HG02884 (cell line): ENCODE measurements around the gene PIGR.

Source experiments
- ATAC-seq: cut with Tn5 transposase; IDR thresholded peaks from one replicate; pipeline ENCODE4 v1.9.1; 2021; ENCODE audit warnings: mild to moderate bottlenecking, moderate library complexity; ENCODE audit not compliant: unreplicated experiment

Gene PIGR

DNA sequence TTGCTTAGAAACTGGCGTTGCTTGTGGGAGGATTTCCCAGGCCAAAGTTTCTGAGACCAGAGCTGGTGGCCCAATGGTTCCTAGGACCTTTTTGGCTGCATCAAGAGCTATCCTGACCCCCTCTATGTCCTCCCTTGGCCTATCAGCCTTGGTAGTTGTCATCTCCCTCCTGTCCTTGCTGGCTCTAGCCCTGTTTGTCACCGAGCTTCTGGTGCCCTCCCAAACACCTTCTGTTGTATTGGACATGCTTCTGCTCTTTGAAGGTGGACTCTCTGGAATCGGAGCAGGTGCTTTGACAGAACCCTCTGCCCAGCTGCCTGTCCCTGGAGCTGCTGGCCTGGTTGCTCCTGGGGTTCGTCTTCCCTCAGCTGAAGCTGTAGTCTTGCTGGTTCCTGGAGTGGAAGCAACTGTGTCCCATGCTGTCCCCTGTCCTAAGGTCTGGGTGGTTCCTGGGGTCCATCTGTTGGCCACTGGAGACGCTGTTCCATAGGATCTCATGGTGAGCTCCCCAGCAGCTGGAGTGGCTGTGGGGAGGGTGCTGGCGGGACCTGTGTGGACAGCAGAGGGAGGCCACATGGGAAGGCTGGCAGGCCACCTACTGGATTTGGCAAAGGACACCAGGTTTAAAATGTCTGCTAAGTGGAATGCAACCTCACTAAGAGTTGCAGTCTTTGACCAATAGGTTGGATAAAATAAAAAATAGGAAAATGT lies 14.6 kb upstream of the PIGR start:
- no peak for ATAC-seq

DNA sequence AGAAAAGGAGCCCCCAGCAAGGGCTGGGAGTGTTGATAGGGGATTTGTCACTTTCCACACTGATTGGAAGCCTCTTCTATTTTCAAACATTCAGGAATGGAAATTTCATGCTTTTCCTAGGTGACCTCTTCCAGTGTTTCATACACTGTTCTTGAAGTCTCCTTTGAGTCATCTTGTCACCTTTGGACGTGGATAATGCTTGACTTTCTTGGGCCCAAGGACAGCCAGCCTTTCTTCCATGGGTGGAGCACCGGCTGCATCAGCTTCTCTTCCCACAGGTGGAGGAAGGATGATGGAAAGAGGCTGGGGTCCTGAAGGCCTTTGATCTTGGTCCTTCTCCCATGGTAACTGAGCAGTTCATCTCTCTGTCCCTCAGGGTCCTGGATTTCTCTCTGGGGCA lies 11.9 kb upstream of the PIGR start:
- no peak for ATAC-seq

DNA sequence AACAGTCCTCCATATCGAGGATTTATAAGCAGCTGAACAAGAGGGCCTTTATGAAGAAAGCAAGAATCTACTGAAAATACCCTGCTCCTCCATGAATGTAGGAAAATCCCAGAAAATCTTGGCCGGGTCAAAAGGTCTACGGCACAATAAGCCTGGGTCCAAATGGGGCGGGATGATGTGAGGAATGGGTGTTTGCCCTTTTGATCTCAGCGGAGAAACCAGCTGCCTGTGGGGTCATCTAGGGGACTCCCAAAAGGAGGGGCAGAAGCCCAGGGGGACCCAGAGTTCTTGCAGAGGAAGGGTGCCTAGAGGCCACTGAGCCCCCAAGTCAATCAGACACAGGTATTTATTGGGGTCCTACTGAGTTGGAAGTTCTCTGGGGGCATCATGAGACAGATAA lies 11.4 kb upstream of the PIGR start:
- ATAC-seq = no peak

DNA sequence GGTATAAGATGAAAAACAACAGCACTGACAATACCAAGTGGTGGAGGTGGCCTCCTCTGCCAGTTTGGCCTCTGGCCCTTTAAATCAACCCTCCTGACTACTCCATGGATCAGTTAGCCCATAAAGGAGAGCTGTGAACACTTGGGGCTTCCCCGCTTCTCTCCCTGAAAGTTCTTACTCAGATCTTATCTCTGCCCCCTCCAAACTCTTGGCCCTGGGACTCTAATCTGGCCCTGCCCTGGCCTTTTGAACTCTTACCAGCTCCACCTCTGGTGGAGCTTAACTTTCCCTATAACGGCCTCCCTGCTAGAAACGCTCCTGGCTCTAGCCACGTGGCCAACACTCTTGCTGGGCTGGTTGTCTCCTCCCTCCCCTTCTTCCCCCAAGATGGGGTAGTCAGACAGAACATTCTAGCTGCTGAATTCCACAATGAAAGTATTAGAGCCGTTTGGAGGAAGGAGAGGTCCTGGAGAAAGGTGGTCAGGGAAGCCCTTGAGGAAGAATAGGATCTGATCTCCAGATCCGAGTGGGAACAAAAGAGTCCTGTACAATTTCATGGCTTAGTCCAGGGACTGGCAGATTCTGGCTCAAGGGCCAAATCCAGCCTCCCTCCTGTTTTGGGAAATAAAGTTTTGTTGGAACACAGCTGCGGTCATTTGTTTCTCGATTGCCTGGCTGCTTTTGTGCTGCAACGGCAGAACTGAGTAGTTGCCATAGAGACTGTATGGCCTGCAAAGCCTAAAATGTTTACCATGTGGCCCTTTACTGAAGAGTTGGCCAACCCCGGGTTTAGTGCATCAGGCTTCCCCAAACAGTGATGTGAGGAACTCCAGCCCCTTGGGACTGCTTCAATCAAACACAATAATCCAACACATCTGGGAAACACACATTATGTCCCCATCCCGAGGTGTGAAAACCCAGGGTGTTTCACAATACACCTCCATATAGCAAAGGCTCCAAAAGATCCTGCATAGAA lies 9.5 kb upstream of the PIGR start:
- peak; percentile 48 for ATAC-seq

DNA sequence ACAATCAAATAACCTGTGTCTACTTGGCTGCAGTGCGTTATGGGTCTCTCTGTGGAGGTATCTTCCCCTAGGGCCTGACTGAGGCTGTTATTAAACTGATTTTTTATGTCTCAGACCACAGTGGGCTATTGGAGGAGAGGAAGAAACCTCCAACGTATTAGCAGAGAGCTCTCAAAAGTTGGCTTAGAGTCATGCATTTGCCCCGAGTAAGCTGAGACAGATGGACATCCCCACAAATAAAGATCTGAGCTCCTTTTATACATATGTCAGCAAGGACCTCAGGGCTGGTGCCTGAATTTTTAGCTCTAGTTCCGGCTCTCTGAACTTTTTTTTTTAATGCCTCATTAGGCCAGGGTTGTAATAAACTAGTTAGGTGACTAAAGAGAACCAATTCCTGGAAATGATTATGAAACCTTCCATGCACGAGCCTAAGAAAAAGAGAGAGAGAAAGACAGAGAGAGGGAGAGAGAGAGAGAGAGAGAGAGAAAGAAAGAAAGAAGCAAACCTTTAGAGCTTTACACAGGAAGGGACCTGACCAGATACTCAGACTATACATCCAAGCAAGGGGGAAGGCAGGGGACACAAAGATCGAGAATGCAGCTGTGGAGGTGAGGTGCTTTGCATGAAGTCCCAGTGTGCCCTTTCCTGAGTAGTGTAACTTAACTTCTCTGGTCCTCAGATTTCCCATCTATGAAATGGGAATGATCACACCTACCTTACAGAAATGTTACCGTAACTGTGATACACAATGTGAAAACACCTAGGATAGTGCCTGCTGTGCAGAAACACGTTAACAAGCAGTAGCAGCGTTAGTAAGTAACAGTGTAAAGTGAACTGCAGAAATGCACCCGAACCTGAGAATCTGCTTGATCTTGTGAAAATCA lies 8.4 kb upstream of the PIGR start:
- ATAC-seq = no peak

DNA sequence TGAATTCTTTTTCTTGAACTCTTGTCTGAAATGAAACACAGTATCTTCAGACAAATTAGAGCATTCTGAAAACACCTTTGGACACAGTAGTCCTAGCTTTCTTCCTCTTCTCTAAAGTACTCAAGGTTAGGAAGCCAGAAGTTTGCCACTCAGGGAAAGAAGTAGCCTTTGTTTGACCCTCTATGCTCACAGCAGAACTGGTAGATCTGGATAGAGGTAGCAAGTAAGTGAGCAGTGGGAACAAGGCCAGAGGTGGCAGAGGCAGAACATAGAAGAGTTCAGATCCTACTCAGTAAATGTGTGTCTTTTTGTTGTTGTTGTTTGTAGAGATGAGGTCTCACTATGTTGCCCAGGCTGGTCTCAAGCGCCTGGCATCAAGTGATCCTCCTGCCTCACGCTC lies 7.4 kb upstream of the PIGR start:
- no peak for ATAC-seq

DNA sequence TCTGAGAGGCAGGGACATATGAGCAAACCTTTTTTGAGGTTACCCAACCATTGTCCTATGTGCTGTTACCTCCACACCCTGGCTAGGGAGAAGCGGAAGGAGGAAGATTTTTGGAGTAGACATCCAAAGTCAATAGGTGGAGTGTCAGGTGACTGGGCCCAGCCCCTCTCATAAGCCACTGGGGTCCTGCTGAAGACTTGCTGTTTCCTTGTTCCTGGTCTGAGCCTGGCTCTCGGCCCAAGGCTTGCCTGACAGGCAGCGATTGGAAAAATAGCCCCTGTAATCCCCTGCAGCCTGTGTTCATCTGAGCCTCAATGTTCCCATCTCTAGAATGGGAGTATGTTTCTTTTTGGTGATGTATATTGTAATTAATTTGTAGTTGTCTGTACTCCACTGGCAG lies 6.9 kb upstream of the PIGR start:
- ATAC-seq = no peak

DNA sequence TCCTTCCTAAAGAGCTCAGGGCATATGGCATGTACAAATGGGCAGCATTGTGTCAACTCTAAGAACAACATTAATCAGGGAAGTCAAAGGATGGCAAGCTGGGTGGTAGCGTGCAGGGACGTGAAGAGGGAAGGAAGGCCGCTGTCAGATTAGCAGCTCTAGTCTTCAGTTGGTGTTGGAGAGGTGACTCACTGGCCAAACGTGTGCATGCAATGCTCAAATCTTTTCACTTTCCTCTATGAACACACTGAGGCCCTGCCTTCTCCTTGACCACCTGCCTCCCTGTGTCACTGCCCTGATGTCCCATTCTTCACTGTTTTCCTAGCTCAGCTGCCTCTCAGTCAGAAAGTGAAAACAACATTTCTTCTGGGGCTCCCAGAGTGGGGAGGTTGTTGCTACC lies 5.9 kb upstream of the PIGR start:
- no peak for ATAC-seq

DNA sequence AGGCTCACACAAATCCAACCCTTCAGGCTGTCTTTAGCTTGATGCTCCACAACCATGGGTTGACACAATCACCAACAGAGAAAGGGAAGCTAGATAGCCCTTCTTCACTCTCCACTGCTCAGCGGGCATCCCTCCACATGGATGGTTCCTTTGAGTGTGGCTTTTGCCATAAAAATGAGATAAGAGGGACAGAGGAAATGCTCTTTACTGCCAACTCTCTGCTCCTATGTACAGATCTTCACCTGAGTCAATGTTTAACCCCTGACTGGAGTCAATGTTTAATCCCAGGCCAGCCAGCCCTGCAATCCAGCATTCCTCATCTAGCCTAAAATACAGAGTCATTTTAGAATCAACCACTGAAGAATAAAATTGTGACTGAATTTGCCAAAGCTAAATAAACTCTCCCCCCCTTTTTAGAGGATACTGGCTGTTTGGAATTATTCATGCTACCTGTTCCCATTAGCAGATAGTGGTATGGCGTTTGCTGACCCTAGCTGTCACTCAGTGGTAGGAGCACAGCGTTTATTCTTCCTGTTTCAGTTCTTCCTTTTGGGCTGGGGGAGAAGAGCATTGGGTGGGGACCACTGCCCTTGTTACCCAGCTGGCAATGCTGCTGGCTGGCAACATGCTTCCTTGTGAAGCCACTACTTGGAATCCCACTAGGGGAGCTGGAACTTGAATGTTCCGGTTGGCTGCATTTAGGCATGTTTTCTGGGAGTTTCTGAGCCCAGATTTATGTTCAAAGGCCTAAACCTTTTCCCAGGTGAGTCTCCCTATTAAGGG lies 5.2 kb upstream of the PIGR start:
- ATAC-seq = no peak

DNA sequence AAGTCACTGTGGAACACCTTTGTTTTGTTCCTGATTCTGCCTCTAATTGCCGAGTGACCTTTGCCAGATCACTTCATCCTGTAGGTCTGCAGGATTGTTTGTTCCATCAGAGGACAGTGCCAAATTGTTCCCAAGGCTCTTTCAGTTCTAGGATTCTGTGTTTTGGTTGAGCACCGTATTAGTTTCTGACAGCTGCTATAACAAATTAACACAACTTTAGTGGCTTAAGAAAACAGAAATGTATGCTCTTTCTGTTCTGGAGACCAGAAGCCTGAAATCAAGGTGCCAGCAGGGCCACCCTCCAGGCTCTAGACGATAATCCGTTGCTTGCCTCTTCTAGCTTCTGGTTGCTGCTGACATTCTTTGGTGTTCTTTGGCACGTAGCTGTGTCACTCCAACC lies 3.4 kb upstream of the PIGR start:
- ATAC-seq = no peak

DNA sequence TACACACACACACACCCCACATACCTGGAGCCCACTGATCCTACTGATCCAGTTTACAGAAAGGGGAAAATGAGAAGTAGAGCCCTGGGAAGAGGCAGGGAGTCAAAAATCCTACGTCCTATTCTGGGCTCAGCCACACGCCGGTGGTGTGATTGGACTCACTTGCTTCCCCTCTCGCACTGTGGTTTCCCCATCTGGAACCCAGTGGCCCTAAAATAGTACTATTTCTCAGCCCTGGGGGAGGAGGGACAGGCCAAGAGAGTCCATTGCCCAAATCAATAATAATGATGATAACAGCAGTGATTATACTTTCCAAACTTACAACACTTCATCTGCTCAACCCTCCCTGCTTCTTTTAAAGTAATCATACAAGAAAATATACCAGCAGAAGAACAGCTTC lies 2.9 kb upstream of the PIGR start:
- no peak for ATAC-seq

DNA sequence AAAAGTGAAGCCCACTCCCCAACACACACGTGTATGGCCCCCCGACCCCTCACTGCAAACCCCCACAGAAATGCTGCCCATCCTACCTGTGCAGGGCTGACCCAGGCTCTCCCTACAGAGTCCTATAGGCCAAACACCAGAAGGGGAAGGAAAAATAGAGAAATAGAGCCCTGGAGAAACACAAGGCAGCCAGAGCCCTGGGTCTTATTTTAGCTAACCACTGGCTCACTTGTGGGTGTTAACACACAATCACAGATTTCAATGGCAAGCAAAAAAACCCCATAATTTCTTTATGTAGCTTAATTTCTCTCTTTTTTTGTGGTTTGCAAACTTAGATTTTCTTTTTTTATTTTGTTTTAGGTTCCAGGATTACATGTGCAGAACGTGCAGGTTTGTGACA lies 989 bp upstream of the PIGR start:
- ATAC-seq = no peak

DNA sequence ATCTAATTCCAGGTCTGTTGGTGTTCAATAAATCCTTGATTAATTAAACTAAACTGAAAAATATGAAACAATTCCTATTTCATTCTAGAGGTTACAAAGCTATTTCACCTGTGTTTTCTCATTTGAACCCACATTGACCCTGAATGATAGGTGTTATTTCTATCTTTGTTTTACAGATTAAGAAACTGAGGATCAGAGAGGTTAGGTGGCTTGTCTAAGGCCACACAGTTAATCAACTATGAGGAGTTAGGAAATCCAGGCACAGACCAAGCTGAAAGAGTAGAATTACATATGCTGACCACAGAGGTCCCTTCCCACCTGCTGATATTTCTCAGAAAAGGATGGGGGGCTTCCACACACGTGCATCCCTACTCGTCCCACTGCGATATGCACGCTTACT lies 487 bp downstream of the PIGR start:
- no peak for ATAC-seq

DNA sequence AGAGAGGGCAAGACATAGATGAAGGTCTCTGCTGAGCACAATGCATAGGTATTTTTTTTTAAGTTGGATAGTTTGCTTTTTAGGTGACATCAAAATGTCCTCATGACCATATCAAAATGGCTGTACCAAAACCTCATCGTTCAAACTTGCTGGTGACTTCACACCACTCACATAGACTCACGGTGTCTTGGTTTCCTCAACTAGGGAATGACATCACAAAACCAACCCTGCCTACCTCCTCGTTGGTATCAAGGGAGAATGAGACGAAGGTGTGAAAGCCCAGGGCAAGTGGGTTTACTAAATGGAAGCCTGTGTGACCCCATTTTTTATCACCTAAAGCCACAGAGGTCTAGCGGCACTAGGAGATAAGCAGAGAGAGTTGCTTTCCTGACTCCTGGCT lies 1.6 kb downstream of the PIGR start:
- ATAC-seq = no peak

DNA sequence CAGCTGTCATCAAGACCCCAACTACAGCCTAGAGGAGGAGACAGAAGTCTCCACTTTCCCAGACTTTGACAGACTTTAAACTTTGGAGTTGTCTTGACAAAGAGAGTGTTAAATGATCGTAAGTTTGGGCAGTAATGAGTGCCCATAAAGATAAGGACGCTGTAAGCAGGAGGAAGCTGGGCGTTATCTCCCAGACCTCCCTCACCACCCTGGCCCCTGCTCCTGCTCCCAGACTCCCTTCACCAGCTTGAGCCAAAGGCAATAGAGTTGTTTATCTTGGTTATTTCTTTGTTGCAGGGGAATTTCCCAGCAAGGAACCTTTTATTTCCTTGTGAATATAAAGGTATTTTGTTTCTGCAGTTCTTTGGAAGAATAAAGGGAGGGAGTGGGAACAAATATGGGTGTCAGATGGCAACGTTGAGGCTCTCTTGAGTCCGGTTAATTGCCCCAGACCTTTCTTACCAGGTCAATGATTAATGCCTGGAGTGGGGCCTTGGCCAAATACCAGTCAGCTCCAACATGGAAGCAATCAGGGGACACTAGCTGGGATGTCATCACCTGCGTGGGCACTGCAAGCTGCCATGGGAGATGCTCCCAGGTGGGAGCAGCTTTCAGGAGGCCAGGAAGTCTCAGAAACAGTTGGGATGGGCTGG lies 4.4 kb downstream of the PIGR start:
- ATAC-seq = no peak

DNA sequence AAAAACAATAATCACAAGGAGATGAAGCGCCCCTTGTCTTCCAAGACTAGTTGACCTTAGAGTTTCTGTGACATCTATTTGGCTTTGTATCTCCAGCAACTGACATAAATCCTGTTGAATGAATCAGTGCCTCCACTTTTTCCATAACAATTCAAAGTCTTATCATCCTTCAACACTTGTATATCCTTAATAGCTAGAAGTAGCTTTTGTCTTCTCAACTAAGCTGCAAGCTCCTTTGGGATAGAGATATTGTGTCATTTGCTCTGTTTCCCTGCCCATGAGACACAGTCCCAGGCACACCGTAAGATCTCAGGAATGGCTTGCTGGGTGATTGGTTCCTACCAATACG lies 5.7 kb downstream of the PIGR start:
- no peak for ATAC-seq

DNA sequence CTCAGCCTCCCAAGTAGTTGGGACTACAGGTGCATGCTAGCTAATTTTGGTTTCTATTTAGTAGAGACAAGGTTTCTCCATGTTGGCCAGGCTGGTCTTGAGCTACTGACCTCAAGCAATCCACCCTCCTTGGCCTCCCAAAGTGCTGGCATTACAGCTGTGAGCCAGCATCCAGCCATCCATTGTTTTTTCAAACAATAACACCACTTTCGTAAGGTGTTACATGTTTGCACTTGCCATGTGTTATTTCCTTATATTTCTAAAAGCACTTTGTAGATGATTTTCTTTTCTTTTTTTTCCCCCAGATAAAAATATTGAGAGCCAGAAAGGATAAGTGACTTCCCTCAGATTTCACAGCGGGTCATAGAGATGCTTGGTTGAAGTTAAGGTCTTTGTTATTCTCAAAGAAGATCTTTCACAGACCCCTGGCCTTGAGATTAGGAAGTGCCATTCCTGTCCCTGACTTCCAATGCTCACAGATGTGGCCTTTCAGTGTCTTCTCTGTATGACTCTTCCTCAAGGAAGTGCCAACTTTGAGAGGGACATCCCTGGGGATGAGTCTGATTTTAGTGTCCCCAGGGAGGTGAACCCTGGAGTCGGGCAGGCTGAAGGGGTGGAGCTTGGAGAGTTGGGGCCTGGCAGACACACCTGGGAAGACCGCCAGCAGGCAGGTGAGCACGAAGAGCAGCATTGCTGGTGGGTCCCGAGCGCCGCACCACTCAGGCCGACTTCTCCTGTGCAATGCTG lies 6.3 kb downstream of the PIGR start:
- no peak for ATAC-seq

DNA sequence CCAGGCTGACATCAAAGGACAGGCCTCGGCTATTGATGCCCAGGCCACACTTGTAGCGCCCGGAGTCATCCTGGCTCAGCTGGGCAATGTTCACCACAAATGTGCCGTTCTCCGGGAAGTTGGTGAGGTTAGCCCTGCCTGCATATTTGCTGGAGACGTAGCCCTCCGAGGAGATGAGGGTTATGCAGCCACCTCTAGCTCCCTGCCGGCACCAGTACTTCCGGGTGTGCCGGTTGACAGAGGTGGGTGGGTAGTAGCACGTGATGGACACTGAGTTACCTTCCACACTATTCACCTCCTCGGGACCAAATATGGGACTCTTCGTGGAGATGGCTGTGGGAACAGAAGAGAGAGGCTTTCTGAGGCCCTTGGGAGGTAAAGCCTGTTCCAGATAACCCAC lies 7.1 kb downstream of the PIGR start:
- no peak for ATAC-seq

DNA sequence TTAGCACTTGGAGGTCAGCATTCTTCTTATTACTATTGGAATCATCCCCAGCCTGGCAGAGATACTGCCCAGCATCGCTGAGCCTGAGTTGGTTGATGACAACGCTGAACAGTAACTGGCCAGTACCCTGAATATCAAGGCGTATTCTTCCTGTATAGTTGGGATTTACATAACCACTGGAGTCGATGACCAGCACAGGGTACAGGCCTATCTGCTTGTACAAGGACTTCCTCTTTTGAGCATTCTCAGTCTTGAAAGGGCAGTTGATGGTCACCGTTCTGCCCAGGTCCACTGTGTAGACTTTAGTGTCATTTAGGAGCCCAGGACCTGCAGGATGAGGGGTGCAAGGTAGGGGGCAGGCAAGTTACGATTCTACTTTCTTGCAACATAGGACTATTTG lies 8.8 kb downstream of the PIGR start:
- ATAC-seq = no peak
